HG03354 (cell line): ENCODE data around the gene ACACA.
"Not testable (repeated sequence)": the region's sequence is repeated elsewhere in the genome, so short reads cannot be mapped to it uniquely, and the experiment has no call there.

Experiments used
- ATAC-seq: cut with Tn5 transposase; IDR thresholded peaks from one replicate; pipeline ENCODE4 v1.9.1; 2021; ENCODE audit warnings: mild to moderate bottlenecking; ENCODE audit not compliant: unreplicated experiment, poor library complexity, severe bottlenecking

ACACA gene

DNA sequence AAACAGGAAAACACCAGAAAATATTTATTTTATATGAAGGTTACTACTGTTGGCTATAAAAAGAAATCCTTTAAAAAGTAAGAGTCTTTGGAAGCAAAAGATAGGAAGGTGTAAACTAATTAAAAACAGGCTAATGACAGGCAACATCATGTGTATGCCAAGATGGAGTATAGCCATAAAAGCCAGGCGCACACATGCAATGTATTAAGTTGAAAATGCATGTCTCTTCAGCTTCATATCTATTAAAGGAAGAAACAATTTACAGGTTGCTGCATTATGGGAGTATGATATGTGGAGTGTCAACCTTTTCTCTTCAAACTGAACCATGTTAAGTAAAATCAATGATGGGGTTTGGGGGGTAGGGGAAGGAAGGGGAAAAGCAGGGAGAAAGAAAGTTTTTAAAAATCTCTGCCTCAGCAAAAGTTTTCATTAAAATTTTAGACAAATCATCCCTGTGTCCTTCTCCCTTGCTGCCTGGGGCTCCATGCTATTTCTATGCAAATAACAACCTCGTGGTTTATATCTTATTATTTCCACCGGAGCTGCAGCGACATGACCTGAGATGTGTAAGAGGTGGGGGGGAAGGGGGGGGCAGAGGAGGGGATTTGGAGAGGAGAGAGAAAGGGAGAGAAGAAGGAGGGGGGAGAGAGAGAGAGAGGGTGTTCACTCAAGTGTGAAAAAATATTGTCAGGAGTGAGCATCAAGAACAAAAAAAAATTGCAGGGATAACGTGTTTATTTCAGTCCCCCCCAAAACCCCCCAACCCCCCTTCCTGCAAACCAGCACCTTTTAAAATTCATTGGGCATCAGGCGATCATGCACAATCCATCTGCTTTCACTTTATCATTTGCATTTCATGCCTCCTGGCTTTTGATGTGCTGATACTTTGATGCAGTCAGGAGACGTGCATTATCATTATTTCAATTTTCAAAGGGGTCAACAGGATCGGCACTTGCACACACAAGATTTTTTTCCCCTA, 260.3 kb downstream of the ACACA start:
- ATAC-seq: no peak

GRCh38 chr17:37144075-37144701, 262.4 kb downstream of the ACACA start:
- no peak for ATAC-seq

- ATAC-seq: not testable (repeated sequence)
Measured at GRCh38 chr17:37143558-37143957, 263.1 kb downstream of the ACACA start.

DNA sequence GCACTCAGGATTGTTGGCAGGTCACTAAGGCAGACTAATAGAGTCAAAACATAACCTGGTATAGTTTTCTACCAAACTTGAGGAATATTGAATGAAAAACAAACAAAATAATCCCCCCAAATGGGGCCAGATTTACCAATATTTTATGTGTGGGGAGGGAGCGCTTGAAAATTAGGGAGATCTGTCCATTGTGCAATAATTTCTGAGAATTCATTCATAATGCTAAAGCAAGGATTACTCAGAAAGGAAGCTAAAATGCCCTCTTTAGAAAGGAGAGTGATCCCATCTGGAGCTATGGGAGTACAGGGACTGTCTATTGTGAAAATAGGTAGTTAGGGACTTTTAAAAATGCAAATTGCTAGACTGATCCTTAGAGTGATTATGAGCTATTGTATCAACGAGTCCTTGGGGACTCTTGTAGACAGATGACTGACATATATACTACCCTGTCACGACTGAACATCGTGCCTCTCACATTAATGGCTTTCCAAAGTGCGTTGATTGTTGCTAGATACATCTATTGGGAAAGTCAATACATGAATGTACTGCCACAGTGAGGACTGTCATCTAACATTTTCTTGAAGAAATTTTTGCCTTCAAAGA, 264.2 kb downstream of the ACACA start:
- no peak for ATAC-seq

GRCh38 chr17:37138571-37139120, 268.0 kb downstream of the ACACA start:
- ATAC-seq: no peak

GRCh38 chr17:37137906-37138514, 268.6 kb downstream of the ACACA start:
- no peak for ATAC-seq

- no peak for ATAC-seq
Measured at GRCh38 chr17:37137070-37137610, 269.5 kb downstream of the ACACA start.

DNA sequence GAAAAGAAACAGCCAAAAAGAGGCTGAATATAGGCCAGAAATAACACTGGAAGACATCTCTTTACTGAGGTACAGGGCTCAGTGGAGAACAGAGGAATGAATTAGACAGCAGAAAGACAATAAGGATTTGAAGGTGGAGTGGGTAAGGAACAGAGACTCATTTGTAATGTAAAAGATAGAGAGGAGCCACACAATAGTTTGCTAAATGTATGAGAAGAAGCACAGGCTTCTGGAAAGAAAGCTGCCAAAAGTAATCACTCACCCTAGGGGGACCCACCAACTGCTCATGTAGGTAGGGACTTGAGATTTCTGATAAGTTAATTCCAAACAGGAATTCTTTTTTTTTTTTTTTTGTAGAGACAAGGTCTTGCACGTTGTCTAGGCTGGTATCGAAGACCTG, 271.1 kb downstream of the ACACA start:
- no peak for ATAC-seq

- no peak for ATAC-seq
Measured at GRCh38 chr17:37134050-37134449, 272.6 kb downstream of the ACACA start.

GRCh38 chr17:37133136-37133535, 273.5 kb downstream of the ACACA start:
- no peak for ATAC-seq

DNA sequence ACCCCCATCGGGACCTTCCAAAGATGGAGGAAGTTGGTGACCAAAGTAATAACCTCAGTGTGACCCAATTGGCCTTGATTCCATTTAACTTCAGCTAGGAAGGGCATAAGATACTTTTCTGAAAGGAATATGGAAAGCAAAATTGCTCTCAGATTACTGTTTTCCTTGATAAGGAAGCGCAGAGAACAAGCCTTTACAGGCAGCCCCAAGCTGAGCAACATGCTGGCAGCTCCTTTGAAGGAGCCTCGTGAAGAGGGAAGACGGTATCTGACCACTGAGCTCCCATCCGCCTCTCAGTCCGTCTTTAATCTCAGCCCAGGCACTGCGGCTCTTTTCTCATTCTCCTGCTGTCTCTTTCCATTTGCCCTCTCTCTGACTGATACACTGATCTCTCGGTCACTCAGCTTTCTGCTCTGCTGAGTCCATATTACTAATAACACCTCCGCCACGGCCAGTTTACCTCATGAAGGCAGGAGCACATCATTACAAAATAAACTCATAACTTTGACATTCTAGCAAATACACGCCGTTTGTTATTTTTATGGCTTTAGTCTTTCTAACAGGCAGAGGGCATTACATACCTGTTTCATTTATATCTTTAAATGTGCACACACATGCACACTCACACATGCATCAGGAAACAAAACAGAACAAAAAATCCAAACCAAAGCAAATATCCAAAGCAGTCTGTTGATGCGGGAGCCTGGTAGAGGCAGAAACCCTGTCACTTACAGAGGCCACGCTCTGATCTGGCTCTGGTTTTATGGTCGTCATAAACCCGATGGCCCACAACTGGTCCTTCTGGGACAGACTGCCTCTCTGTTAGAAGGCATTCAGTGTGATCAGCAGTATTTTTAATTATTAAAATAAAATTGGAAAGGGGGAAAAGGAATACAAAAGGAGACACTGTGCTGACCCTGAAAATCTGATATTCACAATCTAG, 274.7 kb downstream of the ACACA start:
- ATAC-seq: no peak

- no peak for ATAC-seq
Measured at GRCh38 chr17:37130984-37131446, 275.6 kb downstream of the ACACA start.

DNA sequence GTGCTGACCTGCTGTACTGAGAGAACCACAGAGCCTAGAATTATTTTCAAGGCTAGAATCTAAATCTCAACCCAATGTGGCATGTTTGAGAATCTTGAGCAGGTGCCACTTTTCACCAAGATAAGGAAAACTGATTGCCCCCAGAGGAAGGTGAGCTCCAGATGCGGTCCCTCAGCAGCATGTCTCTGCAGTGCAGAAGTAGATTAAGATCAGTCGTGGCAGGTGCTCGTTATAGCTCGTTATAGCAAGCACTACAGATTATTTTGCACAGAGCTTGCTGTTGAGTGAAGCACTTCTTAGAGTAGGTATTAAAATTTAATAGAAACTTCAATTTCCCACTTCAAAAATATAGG, 281.8 kb downstream of the ACACA start:
- ATAC-seq: no peak

GRCh38 chr17:37123941-37124820, 282.5 kb downstream of the ACACA start:
- ATAC-seq: no peak

- no peak for ATAC-seq
Measured at GRCh38 chr17:37123386-37123785, 283.2 kb downstream of the ACACA start.

DNA sequence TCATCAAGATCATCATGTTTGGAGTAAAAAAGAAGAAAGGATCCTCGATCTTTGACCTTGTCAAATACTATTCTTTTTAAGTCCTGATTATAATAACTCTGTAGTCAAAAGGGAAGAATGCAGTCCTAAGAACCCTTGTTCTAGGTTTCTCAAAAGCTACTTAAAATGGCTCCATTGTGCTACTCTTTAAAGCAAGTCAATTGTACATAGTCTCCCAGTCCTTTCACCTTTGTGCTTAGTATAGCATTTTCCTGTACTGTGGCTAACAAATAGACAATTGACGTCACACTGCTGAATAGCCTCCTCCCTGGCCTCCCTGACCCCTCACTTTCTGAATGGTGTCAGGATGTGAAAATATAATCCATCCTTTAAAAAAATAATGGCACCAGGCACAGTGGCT, 285.0 kb downstream of the ACACA start:
- no peak for ATAC-seq

DNA sequence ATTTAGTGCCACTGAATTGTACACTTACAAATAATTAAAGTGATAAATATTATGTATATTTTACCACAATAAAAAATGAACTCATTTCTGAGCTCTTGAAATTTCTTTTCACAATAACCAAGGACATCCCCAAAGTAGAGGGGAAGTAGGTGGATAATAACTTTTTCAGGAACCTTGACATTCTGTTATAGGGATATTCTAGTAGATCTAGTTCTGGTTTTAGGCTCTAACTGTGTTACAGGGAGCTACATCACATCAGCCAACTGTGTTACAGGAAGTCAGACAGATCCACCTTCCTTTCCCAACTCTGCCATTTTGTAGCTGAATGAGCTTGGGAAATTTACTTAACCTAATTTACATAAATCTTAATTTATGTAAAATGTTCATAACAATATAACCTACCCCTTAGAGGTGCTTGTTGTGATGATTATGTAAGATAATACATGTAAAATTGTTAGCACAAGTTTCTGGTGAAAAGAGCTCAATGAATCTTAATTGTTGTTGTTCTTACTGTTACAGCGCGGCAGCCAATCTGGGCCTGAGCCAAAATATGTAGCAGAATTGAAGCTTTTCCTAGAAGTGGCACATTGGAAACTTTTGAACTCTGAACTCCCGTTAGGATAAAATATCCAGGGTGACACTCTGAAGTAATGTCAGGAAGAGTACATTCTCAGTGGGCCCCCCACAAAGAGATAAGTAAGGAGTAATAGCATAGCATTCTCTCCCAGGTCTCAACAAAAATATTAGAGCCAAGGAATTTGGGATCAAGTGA, 288.1 kb downstream of the ACACA start:
- ATAC-seq: no peak
